ENCODE results near the gene PLA2G2C.

PLA2G2C gene

GRCh38 chr1:20207546-20207945 is 21.2 kb upstream of the PLA2G2C start:
- no peak overlapping the region for H3K4me3 ChIP-seq (ENCODE audit: low read depth, low read length)
- DNase-seq (ENCODE audit: low read depth): no peak
- TF ChIP-seq CTCF (IDR thresholded peaks at IDR 0.05; ENCODE audit: low read depth, low read length, missing control alignments): no peak

- no peak for TF ChIP-seq CTCF (IDR thresholded peaks at IDR 0.05; ENCODE audit: low read depth, low read length, missing control alignments)
- no peak for DNase-seq (ENCODE audit: low read depth)
- H3K4me3 ChIP-seq (ENCODE audit: low read depth, low read length): no peak overlapping the region
Measured at GRCh38 chr1:20202166-20202565, 15.8 kb upstream of the PLA2G2C start.

GRCh38 chr1:20200966-20201365 is 14.6 kb upstream of the PLA2G2C start:
- DNase-seq (ENCODE audit: low read depth): no peak

GRCh38 chr1:20199840-20200239 is 13.5 kb upstream of the PLA2G2C start:
- DNase-seq (ENCODE audit: low read depth): no peak
- TF ChIP-seq CTCF (IDR thresholded peaks at IDR 0.05; ENCODE audit: low read depth, low read length, missing control alignments): no peak
- H3K4me3 ChIP-seq (ENCODE audit: low read depth, low read length): no peak overlapping the region

More at GRCh38 chr1:20200966-20201365, 14.6 kb upstream of the PLA2G2C start:
- TF ChIP-seq CTCF (IDR thresholded peaks at IDR 0.05; ENCODE audit: low read depth, low read length, missing control alignments): no peak
- H3K4me3 ChIP-seq (ENCODE audit: low read depth, low read length): no peak overlapping the region

- TF ChIP-seq CTCF (IDR thresholded peaks at IDR 0.05; ENCODE audit: low read depth, low read length, missing control alignments): no peak
- H3K4me3 ChIP-seq (ENCODE audit: low read depth, low read length): no peak overlapping the region
- DNase-seq (ENCODE audit: low read depth): no peak
Measured at GRCh38 chr1:20199403-20199802, 13.1 kb upstream of the PLA2G2C start.

- TF ChIP-seq CTCF (IDR thresholded peaks at IDR 0.05; ENCODE audit: low read depth, low read length, missing control alignments): no peak
- H3K4me3 ChIP-seq (ENCODE audit: low read depth, low read length): no peak overlapping the region
- no peak for DNase-seq (ENCODE audit: low read depth)
Measured at GRCh38 chr1:20198918-20199317, 12.6 kb upstream of the PLA2G2C start.

GRCh38 chr1:20198296-20198695 is 12.0 kb upstream of the PLA2G2C start:
- no peak overlapping the region for H3K4me3 ChIP-seq (ENCODE audit: low read depth, low read length)
- TF ChIP-seq CTCF (IDR thresholded peaks at IDR 0.05; ENCODE audit: low read depth, low read length, missing control alignments): no peak
- no peak for DNase-seq (ENCODE audit: low read depth)
